GM06990 (cell line): ENCODE measurements around the gene AUTS2.
A peak's percentile ranks its signal among the peaks of the same experiment; 100 is the strongest.

Experiments
- DNase-seq: peaks from one replicate; pipeline ENCODE4 v3.0.0-alpha.2; 2011; ENCODE audit not compliant: insufficient read length; ENCODE audit errors: extremely low read depth
- H3K27me3 ChIP-seq: replicated peaks from 2 replicates; pipeline ENCODE4 v1.6.0; 2011; ENCODE audit warnings: low read length; ENCODE audit not compliant: control insufficient read depth, insufficient read depth
- H3K36me3 ChIP-seq: 2 replicates; pipeline ENCODE4 v1.5.1; 2011; ENCODE audit warnings: low read length; ENCODE audit not compliant: control insufficient read depth, insufficient read depth
- H3K4me3 ChIP-seq: replicated peaks from 2 replicates; pipeline ENCODE4 v1.5.1; 2011; ENCODE audit warnings: low read depth, mild to moderate bottlenecking, control low read depth, low read length
- TF ChIP-seq, protein P1 (sequence below): IDR thresholded peaks from 2 replicates; pipeline ENCODE4 v1.5.1; 2011; ENCODE audit warnings: low read length, control low read depth, mild to moderate bottlenecking, inconsistent platforms; ENCODE audit not compliant: insufficient read depth, poor library complexity, severe bottlenecking

The AUTS2 gene

DNA sequence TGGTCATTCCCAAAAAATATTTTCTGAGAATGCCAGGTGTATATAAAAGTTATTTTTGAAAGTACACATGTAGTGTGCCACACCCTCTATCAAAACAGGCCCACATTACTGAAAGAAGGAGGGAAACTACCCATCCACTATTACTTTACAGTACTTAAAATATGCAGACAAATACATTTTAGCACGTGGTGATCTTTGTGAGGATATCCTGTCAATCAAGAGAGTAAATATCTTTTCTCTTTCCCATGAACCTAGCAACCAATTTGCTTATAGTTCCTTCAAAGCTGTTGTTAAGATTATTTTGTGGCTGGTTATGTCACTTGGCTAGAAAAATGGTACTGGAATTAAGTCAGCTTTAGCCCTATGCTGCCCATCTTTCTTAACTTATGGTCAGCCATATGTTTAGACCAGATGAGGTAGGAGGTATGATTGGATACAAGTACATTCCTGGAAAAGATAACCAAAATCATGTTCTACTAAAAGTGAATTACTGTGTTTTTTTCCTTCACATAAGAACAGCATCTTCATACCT, 70.1 kb downstream of the AUTS2 start:
- DNase-seq, result no peak
- Histone ChIP-seq H3K4me3 (no peak overlapping the region), H3K27me3 (no peaks in the 10 kb centered on the region), H3K36me3 (no peaks in the 10 kb centered on the region)
- TF ChIP-seq, protein P1, sequence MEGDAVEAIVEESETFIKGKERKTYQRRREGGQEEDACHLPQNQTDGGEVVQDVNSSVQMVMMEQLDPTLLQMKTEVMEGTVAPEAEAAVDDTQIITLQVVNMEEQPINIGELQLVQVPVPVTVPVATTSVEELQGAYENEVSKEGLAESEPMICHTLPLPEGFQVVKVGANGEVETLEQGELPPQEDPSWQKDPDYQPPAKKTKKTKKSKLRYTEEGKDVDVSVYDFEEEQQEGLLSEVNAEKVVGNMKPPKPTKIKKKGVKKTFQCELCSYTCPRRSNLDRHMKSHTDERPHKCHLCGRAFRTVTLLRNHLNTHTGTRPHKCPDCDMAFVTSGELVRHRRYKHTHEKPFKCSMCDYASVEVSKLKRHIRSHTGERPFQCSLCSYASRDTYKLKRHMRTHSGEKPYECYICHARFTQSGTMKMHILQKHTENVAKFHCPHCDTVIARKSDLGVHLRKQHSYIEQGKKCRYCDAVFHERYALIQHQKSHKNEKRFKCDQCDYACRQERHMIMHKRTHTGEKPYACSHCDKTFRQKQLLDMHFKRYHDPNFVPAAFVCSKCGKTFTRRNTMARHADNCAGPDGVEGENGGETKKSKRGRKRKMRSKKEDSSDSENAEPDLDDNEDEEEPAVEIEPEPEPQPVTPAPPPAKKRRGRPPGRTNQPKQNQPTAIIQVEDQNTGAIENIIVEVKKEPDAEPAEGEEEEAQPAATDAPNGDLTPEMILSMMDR, result no peak

DNA sequence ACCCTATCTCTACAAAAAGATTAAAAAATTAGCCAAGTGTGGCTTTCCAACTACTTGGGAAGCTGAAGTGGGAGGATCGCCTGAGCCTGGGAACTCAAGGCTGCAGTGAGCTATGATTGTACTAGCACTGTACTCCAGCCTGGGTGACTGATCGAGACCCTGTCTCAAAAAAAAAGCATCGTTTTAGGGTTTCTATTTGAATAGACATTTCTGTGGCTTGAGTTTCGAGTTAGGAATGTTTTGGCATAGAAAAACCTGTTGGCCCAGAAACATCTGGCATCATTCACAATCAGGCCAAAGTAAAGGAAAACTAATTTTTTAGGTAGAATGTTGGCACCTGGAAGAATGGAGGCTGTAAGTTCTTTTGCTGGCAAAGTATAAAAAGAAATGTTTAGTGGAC, 72.4 kb downstream of the AUTS2 start:
- DNase-seq, result no peak

DNA sequence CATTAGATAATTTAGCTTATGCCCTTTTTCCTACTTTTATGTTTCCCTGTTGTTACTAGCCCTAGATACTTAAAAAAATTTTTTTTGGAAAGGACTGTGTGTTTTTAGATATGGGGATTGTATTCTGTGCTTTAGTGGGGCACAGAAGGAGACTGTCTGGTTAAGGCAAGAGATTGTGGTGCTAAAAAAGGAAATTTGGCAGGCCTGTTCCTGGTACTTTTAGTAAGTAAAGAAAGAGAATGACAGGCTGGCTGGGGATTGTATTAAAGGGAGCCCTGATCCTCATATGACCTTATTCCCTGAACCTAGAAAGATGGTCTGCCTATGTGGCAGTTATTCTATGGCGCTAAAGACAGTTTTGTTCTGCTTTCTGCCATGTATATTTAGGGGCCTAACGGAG, 74.8 kb downstream of the AUTS2 start:
- Histone ChIP-seq H3K36me3 (no peaks in the 10 kb centered on the region), H3K4me3 (no peak overlapping the region), H3K27me3 (no peaks in the 10 kb centered on the region)
- TF ChIP-seq, protein P1, result no peak
- DNase-seq, result no peak

More for the DNA sequence above, 72.4 kb downstream of the AUTS2 start:
- TF ChIP-seq, protein P1, result no peak
- Histone ChIP-seq H3K36me3 (no peaks in the 10 kb centered on the region), H3K4me3 (no peak overlapping the region), H3K27me3 (no peaks in the 10 kb centered on the region)

DNA sequence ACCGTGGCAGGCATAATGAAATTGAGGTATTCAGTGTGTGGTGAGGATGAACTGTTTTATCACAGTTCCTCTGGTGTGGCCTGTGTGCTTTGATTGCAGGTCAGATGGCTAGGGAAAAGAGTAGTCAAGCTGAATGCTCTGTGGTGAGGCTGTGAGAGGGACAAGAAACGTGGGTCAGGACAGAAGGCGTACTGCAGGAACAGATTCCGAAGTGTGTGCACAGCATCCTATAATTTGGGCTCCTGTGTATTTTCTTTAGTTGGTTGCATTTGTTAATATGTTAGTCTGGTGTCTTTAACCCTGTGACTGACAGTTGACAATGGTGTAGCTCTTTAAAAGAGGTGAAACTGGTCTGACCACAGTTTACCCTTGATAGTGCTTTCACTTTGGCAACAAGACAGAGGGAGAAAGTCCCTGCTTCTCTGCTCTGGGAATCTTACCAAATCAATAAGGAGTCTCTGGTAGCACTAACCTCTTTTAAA, 76.5 kb downstream of the AUTS2 start:
- TF ChIP-seq, protein P1, result no peak
- DNase-seq, result peak; percentile 64
- Histone ChIP-seq H3K36me3 (no peaks in the 10 kb centered on the region), H3K4me3 (no peak overlapping the region), H3K27me3 (no peaks in the 10 kb centered on the region)

DNA sequence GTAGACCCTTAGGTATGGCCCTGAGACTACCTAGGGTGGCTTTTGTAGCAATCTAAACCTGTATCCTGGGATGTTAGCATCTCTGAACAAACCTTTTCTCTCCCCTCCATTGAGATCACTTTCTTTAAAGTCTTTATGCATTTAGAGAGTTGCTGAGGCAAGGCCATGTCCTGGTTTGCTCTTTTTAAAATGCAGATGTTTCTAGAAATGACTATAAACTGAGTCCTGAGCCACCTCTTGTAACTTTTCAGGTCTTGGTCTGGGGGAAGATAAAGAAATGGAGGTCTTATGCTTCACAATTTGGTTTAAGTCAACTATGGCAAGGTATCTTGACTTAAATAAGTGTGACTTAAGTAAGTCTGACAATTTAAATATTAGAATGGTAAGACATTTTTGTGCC, 78.0 kb downstream of the AUTS2 start:
- DNase-seq, result no peak
- H3K36me3 ChIP-seq, result no peaks in the 10 kb centered on the region
- no peak overlapping the region for H3K4me3 ChIP-seq
- no peaks in the 10 kb centered on the region for H3K27me3 ChIP-seq
- TF ChIP-seq, protein P1, result no peak
